HepG2 (cell line): Measurements from ENCODE around the gene NMT2. TPM values are rescaled to one million over a fixed set of nuclear protein-coding genes. Genes with fewer than 3 reads are reported as not detected.

Source experiments
- ARNT2 ChIP-seq: sonication (generic); formaldehyde crosslinking; IDR thresholded peaks from 2 replicates; pipeline ENCODE4 v1.8.0; 2022; ENCODE audit warnings: mild to moderate bottlenecking, low read depth, missing genetic modification reagents, moderate library complexity
- ATF7 ChIP-seq, 2 experiments: fragments of 450-650 bp in 1 of 2; sonication (generic) in 1 of 2; formaldehyde crosslinking in 1 of 2; IDR thresholded peaks; 2 replicates each; pipeline versions ENCODE4 v1.4.0 to v1.6.1; 2016 to 2020; ENCODE audit warnings: antibody characterized with exemption in 1 of 2, mild to moderate bottlenecking in 1 of 2, missing genetic modification reagents in 1 of 2
- CENPX ChIP-seq: sonication (generic); formaldehyde crosslinking; IDR thresholded peaks from 2 replicates; pipeline ENCODE4 v1.9.0; 2021; ENCODE audit warnings: mild to moderate bottlenecking, missing genetic modification reagents, moderate library complexity
- DPF2 ChIP-seq: sonication (generic); formaldehyde crosslinking; IDR thresholded peaks from 2 replicates; pipeline ENCODE4 v1.4.0; 2020; ENCODE audit warnings: mild to moderate bottlenecking, low read depth, missing genetic modification reagents, borderline replicate concordance
- GABPB1 ChIP-seq: IDR thresholded peaks from 2 replicates; pipeline ENCODE4 v1.6.1; 2016; ENCODE audit warnings: mild to moderate bottlenecking, missing genetic modification reagents, moderate library complexity, missing compliant biosample characterization
- KDM1A ChIP-seq: IDR thresholded peaks from 2 replicates; pipeline ENCODE4 v1.6.1; 2016; ENCODE audit warnings: missing compliant biosample characterization
- MZF1 ChIP-seq: sonication (generic); formaldehyde crosslinking; IDR thresholded peaks from 2 replicates; pipeline ENCODE4 v1.8.1; 2023; ENCODE audit warnings: mild to moderate bottlenecking, missing genetic modification reagents, borderline replicate concordance
- RCOR2 ChIP-seq: IDR thresholded peaks from 2 replicates; pipeline ENCODE4 v1.6.1; 2016; ENCODE audit warnings: missing biosample characterization, missing genetic modification reagents
- REL ChIP-seq: sonication (generic); formaldehyde crosslinking; conservative IDR thresholded peaks from 2 replicates; pipeline ENCODE4 v1.8.0; 2022; ENCODE audit warnings: mild to moderate bottlenecking, missing genetic modification reagents, moderate library complexity
- RFX5 ChIP-seq: IDR thresholded peaks from 2 replicates; pipeline ENCODE4 v1.6.1; 2011; ENCODE audit warnings: low read depth, low read length, improper control_type of control experiment
- SMAD3 ChIP-seq: sonication (generic); formaldehyde crosslinking; IDR thresholded peaks from 2 replicates; pipeline ENCODE4 v1.4.0; 2020; ENCODE audit warnings: missing genetic modification reagents
- ZBTB21 ChIP-seq: sonication (generic); formaldehyde crosslinking; IDR thresholded peaks from 2 replicates; pipeline ENCODE4 v1.4.0; 2020; ENCODE audit warnings: missing genetic modification reagents
- ZFYVE20 ChIP-seq: sonication (generic); formaldehyde crosslinking; IDR thresholded peaks from 2 replicates; pipeline ENCODE4 v1.8.0; 2023; ENCODE audit warnings: low read depth, mild to moderate bottlenecking, moderate library complexity, missing genetic modification reagents, borderline replicate concordance
- ZNF12 ChIP-seq: sonication (generic); formaldehyde crosslinking; IDR thresholded peaks from 2 replicates; pipeline ENCODE4 v1.5.0; 2020; ENCODE audit warnings: missing genetic modification reagents
- ZNF382 ChIP-seq: sonication (generic); formaldehyde crosslinking; IDR thresholded peaks from 2 replicates; pipeline ENCODE4 v1.5.0; 2020; ENCODE audit warnings: missing genetic modification reagents, mild to moderate bottlenecking, borderline replicate concordance
- ZNF510 ChIP-seq: sonication (generic); formaldehyde crosslinking; IDR thresholded peaks from 2 replicates; pipeline ENCODE4 v1.4.0; 2020; ENCODE audit warnings: low read depth, mild to moderate bottlenecking, missing genetic modification reagents
- ZNF598 ChIP-seq: sonication (generic); formaldehyde crosslinking; IDR thresholded peaks from 2 replicates; pipeline ENCODE4 v1.5.1; 2020; ENCODE audit warnings: mild to moderate bottlenecking, missing genetic modification reagents, borderline replicate concordance
- ZNF672 ChIP-seq: sonication (generic); formaldehyde crosslinking; IDR thresholded peaks from 2 replicates; pipeline ENCODE4 v1.8.1; 2022; ENCODE audit warnings: missing genetic modification reagents
- polyA plus RNA-seq, 8 experiments: library from polyadenylated mRNA; depleted of rRNA in 3 of 8; stranded (reverse) in 7 of 8; unstranded in 1 of 8; fragments of >200 nt; fragmentation: Illumina TruSeq in 4 of 8; extraction: Trizol in 4 of 8; gene quantifications; 2 replicates each; pipeline versions ENCODE4 v1.2.1 to v1.2.3, GENCODE V29; 2011 to 2016; ENCODE audit warnings: low read depth in 4 of 8, missing spikeins in 1 of 8, mixed read lengths in 1 of 8; ENCODE audit not compliant: insufficient read depth in 1 of 8
- total RNA-seq, 5 experiments: library from RNA; depleted of rRNA; stranded (reverse); fragments of >200 nt; fragmentation: Illumina TruSeq; extraction: Trizol; gene quantifications; 2 replicates each; pipeline ENCODE4 v1.2.3, GENCODE V29; 2016; ENCODE audit warnings: low read depth in 1 of 5
- TF ChIP-seq, protein P1 (sequence below): IDR thresholded peaks from 2 replicates; pipeline ENCODE4 v1.6.1; 2012; ENCODE audit warnings: low read depth, low read length, improper control_type of control experiment
- TF ChIP-seq, protein P2 (sequence below): sonication (generic); formaldehyde crosslinking; IDR thresholded peaks from 2 replicates; pipeline ENCODE4 v1.5.1; 2020; ENCODE audit warnings: missing genetic modification reagents, mild to moderate bottlenecking, borderline replicate concordance
- TF ChIP-seq, protein P3 (sequence below): IDR thresholded peaks from 2 replicates; pipeline ENCODE4 v1.6.1; 2016; ENCODE audit warnings: control low read depth
- TF ChIP-seq, protein P4 (sequence below): sonication (generic); formaldehyde crosslinking; IDR thresholded peaks from 2 replicates; pipeline ENCODE4 v1.4.0; 2020; ENCODE audit warnings: missing genetic modification reagents, borderline replicate concordance
- TF ChIP-seq, protein P5 (sequence below): sonication (generic); formaldehyde crosslinking; IDR thresholded peaks from 2 replicates; pipeline ENCODE4 v1.4.0; 2020; ENCODE audit warnings: missing genetic modification reagents

NMT2 gene
- total and polyA plus RNA-seq, 2 of the 13 experiments (the other 11 are each of a cell fraction or from before 2014, with no cell fraction given), result 10.1 to 23.8 TPM

DNA sequence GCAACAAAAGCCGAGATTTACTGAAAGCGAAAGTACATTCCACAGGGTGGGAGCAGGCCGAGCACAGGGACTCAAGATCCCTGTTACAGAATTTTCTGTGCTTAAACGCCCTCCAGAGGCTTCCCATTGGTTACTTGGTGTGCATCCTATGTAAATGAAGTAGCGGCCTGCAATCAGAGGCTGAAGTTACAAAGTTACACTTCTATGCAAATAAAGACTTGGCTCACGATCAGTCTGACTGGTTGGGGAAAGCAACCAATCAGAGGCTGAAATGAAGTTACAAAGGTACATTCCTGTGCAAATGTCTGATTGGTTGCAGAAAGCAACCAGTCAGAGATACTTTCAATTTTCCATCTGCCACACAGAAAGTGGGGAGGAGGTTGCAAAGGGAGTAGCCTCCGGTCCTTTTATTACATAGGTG lies 84.0 kb downstream of the NMT2 start (continued):
- TF ChIP-seq DPF2 (CRISPR knock-in tag) (no peak), ARNT2 (no peak; the same call in 1 of the 2 replicates), CENPX (CRISPR knock-in tag) (no peak), GABPB1 (no peak), SMAD3 (CRISPR knock-in tag) (no peak), ZFYVE20 (no peak), REL (CRISPR knock-in tag) (no peak), ZBTB21 (no peak), ZNF672 (CRISPR knock-in tag) (no peak), KDM1A (CRISPR knock-in tag) (no peak), ZNF382 (CRISPR knock-in tag) (no peak), ZNF12 (CRISPR knock-in tag) (no peak), RFX5 (peak; percentile 79), ZNF598 (CRISPR knock-in tag) (no peak), RCOR2 (CRISPR knock-in tag) (0 out of 2 replicates have a peak, but pooled peaks have one; percentile 40), ZNF510 (no peak), ATF7 (IDR thresholded peaks at IDR 0.05) (no peak), ATF7 (CRISPR knock-in tag; IDR thresholded peaks at IDR 0.05) (no peak), MZF1 (CRISPR knock-in tag) (no peak)
- TF ChIP-seq, protein P1, sequence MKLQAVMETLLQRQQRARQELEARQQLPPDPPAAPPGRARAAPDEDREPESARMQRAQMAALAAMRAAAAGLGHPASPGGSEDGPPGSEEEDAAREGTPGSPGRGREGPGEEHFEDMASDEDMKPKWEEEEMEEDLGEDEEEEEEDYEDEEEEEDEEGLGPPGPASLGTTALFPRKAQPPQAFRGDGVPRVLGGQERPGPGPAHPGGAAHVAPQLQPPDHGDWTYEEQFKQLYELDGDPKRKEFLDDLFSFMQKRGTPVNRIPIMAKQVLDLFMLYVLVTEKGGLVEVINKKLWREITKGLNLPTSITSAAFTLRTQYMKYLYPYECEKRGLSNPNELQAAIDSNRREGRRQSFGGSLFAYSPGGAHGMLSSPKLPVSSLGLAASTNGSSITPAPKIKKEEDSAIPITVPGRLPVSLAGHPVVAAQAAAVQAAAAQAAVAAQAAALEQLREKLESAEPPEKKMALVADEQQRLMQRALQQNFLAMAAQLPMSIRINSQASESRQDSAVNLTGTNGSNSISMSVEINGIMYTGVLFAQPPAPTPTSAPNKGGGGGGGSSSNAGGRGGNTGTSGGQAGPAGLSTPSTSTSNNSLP, result peak; percentile 57; the same call in 1 of the 2 replicates
- TF ChIP-seq, protein P2, sequence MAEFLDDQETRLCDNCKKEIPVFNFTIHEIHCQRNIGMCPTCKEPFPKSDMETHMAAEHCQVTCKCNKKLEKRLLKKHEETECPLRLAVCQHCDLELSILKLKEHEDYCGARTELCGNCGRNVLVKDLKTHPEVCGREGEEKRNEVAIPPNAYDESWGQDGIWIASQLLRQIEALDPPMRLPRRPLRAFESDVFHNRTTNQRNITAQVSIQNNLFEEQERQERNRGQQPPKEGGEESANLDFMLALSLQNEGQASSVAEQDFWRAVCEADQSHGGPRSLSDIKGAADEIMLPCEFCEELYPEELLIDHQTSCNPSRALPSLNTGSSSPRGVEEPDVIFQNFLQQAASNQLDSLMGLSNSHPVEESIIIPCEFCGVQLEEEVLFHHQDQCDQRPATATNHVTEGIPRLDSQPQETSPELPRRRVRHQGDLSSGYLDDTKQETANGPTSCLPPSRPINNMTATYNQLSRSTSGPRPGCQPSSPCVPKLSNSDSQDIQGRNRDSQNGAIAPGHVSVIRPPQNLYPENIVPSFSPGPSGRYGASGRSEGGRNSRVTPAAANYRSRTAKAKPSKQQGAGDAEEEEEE (CRISPR knock-in tag), result no peak
- TF ChIP-seq, protein P3, sequence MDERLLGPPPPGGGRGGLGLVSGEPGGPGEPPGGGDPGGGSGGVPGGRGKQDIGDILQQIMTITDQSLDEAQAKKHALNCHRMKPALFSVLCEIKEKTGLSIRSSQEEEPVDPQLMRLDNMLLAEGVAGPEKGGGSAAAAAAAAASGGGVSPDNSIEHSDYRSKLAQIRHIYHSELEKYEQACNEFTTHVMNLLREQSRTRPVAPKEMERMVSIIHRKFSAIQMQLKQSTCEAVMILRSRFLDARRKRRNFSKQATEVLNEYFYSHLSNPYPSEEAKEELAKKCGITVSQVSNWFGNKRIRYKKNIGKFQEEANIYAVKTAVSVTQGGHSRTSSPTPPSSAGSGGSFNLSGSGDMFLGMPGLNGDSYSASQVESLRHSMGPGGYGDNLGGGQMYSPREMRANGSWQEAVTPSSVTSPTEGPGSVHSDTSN (CRISPR knock-in tag), result no peak
- TF ChIP-seq, protein P4, sequence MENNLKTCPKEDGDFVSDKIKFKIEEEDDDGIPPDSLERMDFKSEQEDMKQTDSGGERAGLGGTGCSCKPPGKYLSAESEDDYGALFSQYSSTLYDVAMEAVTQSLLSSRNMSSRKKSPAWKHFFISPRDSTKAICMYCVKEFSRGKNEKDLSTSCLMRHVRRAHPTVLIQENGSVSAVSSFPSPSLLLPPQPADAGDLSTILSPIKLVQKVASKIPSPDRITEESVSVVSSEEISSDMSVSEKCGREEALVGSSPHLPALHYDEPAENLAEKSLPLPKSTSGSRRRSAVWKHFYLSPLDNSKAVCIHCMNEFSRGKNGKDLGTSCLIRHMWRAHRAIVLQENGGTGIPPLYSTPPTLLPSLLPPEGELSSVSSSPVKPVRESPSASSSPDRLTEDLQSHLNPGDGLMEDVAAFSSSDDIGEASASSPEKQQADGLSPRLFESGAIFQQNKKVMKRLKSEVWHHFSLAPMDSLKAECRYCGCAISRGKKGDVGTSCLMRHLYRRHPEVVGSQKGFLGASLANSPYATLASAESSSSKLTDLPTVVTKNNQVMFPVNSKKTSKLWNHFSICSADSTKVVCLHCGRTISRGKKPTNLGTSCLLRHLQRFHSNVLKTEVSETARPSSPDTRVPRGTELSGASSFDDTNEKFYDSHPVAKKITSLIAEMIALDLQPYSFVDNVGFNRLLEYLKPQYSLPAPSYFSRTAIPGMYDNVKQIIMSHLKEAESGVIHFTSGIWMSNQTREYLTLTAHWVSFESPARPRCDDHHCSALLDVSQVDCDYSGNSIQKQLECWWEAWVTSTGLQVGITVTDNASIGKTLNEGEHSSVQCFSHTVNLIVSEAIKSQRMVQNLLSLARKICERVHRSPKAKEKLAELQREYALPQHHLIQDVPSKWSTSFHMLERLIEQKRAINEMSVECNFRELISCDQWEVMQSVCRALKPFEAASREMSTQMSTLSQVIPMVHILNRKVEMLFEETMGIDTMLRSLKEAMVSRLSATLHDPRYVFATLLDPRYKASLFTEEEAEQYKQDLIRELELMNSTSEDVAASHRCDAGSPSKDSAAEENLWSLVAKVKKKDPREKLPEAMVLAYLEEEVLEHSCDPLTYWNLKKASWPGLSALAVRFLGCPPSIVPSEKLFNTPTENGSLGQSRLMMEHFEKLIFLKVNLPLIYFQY (CRISPR knock-in tag), result no peak
- TF ChIP-seq, protein P5, sequence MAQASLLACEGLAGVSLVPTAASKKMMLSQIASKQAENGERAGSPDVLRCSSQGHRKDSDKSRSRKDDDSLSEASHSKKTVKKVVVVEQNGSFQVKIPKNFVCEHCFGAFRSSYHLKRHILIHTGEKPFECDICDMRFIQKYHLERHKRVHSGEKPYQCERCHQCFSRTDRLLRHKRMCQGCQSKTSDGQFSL, result no peak
